Left colon (tissue), 2 donors: ENCODE measurements around the gene EGFL8. TPM values are rescaled to one million over a fixed set of nuclear protein-coding genes. Genes with fewer than 3 reads are reported as not detected.
"Not testable (repeated sequence)": the region's sequence is repeated elsewhere in the genome, so short reads cannot be mapped to it uniquely, and the experiment has no call there.

ENCODE experiments used
- ATAC-seq: fragments of 200-7000 bp; cut with Tn5 transposase; one replicate; pipeline ENCODE4 v1.9.1; 2020; ENCODE audit warnings: mild to moderate bottlenecking, moderate library complexity
- DNase-seq, 2 donors: peaks; one replicate each; pipeline ENCODE4 v3.0.0-alpha.2; 2020
- intact Hi-C, 2 donors: fragments of 100-400 bp; cut with DNase I in 1 of 2; cut with micrococcal nuclease in 1 of 2; formaldehyde crosslinking; loops; one replicate each; pipeline versions ENCODE4 v1.11.2 to v1.14.0; 2022; cut with DNase I, micrococcal nuclease
- total RNA-seq, 2 donors: library from RNA; stranded (reverse); fragmentation: NEBNext Ultra II Directional; extraction: Animal tissue kit (Norgen Biotek cat#: 25700); gene quantifications; one replicate each; pipeline ENCODE4 v1.2.1, GENCODE V29; 2021
- donor health status: DM: no; HTN: no; CAD: no.
- donor health status: DM: yes; HTN: yes; CAD: no.

Gene EGFL8
- total RNA-seq, 2 donors from 2014 or later = 13.7 to 19.9 TPM

DNA sequence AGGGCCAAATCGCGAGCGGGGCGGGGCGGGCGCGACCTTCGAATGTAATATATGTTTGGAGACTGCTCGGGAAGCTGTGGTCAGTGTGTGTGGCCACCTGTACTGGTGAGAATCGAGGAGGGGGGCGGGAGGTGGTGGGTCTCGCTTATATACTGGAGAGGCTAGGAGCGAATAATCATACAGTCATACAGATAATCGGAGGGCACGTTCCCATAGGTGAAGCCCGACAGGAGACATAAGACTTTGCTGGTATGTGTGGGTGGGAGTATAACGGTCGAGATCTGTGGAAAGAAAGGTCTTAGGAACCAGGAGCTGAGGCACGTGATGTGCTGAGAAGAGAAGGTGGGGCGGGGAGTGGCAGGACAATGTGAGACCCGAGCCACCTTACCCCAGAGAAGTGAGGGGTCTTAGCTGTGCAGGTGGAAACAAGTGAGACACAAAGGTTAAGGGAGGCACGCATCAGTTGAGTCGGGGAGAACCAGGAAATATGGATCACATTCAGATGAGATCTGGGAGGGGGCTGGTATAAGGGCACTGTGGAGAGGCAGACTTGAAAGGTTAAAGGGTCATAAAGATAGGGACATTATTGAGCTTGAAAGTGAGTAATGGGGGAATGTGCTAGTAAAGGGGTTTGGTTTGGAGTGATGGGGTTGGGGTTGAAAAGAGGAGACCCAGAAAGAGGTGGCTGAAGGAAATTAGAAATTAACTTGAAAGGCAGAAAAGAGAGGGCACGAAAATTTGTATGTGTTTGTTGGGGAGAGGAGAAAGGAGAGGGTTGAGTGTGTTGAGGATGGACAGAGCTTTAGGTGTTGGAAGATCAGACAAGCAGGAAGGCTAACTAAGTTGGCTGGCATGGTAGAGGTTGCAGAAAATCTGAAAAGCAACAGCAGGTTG lies 14.4 kb downstream of the EGFL8 start:
- ATAC-seq = no peak
- DNase-seq = no peak
- intact Hi-C loops = no loop called here

DNA sequence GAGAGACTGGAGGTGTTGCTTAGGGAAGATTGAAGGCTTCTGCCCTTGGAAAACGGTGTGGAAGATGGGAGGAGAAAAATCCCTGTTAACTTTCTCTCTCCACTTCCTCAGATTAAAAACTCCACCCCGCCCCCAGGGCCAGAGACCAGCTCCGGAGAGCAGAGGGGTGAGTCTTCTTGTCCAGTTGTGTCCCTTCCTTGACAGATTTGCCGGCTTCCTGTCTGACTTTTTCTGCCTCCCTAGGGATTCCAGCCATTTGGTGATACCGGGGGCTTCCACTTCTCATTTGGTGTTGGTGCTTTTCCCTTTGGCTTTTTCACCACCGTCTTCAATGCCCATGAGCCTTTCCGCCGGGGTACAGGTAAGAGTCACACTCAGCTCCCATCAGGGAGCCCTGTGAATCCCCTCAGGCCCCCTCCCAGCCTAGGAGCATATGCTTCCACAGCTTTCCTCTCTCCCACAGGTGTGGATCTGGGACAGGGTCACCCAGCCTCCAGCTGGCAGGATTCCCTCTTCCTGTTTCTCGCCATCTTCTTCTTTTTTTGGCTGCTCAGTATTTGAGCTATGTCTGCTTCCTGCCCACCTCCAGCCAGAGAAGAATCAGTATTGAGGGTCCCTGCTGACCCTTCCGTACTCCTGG lies 15.5 kb downstream of the EGFL8 start:
- DNase-seq (no peak), ATAC-seq (no peak)
- intact Hi-C loops = no loop called here

DNA sequence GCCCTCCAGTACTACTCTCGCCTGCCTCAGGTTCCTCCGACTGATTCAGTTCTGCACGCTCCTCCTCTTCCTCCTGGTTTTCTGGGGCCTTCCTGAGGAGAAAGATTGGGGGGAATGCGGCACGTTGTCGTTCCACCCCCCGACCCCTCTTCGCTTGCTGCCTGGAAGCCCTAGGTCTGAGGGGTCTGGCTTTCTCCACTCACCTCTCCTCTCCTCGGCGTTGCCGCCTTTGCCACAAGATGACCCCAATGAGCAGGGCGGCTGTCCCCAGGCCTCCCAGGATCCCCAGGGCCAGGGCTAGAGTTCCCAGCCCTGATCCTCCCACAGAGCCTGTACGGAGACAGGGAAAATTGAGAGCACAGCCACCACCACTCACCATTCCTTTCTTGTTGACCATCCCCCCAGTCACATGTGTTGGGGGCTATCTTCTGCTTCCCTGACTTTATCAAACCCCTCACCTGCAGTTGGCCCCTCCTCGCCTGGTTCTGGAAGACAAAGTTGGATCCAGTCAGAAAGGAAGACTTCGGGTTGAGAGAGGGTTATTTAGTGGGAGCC lies 16.8 kb downstream of the EGFL8 start:
- DNase-seq (no peak), ATAC-seq (no peak)
- intact Hi-C loops = no loop called here

DNA sequence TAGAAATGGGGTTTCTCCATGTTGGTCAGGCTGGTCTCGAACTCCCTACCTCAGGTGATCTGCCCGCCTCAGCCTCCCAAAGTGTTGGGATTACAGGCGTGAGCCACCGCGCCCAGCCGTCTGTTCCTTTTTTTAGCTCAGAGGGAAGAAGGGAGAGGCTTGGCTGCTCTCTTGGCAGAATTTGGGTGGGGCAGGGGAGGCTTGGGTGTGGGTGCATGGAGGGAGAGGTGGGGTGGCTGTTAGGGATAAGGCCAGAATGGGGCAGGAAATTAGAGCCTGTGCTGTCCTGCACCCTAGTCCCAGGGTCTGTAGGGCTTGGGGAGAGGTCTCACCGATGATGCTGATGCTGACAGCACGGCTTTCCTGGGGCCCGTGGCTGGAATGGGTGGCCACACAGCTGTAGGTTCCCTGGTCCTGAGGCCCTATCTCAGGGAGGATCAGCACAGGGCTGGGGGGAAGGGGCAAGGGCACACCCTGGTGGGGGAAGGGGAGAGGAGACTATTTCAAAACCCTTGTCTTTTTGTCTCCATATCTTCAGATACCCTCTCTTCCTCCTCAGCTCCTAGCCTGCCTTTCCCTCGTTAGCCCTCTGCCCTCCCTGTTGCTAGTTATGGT lies 17.6 kb downstream of the EGFL8 start:
- intact Hi-C loops = no loop called here
- DNase-seq (no peak), ATAC-seq (no peak)

DNA sequence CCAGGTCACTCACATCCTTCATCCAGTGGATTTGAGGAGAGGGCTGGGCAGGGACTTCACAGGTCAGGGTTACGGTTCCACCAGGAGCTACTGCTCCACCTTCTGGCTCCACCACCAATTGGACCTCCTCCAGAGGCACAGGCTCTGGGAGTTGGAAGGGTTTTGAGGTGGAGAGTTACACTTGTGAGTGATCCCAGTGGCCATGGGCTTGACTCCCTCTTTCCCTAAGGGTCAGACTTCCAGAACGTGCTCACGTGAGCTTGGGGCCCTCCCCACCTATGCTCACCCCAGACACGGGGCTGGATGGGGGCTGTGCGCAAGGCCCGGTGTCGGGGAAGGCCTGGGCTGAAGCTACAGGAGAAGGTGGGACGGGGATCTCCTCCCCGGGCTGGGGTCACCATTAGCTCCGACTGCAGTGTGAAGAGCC lies 18.2 kb downstream of the EGFL8 start:
- DNase-seq = no peak
- ATAC-seq = no peak
- intact Hi-C loops = no loop called here

DNA sequence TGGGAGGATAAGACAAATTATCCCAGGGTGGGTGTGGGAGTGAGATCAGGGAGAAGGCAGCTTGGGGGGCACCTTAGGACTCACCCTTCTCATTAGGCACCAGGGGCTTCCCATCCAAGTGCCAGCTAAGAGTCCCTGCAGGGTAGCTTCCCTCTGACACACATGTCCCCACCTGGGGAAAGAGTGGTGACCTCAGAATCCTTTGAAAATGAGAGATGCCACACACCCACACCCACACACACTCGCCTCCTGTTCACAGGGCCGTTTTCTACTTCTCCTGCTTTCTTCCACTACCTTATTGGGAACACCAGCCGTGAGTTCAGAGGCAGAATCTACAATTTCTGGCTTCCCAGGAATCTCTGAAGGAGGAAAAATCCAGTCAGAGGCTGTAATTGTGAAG lies 18.6 kb downstream of the EGFL8 start:
- ATAC-seq (no peak), DNase-seq (no peak)
- intact Hi-C loops = no loop called here

DNA sequence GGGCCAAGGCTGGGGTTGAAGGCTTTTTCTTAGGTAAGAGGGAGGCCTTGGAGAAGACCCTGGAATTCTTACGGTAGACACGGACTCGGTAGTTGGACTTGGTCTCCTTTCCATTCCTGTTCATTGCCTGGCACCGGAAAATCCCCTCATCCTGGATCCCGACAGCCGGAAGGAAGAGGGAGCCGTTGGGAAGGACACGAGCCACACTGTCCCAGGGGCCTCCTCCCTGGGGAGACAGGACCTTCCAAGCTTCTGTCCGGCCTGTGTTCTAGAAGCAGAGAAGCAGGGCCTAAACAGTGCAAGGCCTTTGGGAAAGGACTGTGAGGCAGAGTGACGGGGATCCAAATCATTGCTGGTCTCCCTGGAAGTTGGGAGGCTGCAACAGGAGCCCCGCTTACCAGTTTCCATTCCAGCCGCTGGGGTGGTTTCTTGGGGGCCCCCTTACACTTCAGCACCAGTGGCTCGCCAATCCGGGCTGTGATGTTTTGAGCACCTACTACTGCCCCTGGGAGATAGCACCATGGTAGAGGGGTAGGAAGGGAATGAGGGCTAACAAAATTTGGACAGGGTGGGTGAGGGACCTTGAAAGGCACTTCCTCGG lies 19.2 kb downstream of the EGFL8 start:
- ATAC-seq (no peak), DNase-seq (no peak)
- intact Hi-C loops = no loop called here

DNA sequence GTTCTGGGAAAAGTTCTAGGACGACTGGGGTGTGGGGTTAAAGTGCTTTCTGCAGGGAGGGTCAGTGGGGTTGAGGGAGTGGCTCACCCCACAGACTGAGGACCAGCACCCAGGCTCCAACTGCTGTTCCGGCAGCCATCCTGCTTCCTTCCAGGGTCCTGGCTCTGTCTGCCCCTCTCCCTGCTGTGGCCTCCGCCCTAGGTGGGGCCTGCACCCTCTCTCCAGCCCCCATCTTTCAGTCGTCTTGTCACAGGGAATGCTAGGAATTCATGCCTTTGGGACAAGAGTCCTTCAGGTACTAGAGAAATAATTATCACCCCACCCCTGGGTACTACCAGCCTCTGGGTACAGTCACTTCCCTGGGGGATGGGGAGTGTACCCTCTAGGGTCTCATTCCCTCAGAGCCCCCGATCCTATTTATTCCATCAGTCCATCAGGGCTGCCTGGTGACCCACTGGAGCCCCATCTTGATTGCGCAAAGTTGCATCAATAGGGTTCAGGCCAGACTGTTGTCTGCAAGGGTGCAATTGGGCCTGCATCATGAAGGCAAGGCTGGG lies 19.8 kb downstream of the EGFL8 start, which contains the start of gene AGER:
Gene AGER (minus strand): TSS at position 170 of the 557 bp plus-strand sequence. CDS start 31 bp downstream, at position 139.
- DNase-seq (no peak), ATAC-seq (no peak)
- intact Hi-C loops = no loop called here

DNA sequence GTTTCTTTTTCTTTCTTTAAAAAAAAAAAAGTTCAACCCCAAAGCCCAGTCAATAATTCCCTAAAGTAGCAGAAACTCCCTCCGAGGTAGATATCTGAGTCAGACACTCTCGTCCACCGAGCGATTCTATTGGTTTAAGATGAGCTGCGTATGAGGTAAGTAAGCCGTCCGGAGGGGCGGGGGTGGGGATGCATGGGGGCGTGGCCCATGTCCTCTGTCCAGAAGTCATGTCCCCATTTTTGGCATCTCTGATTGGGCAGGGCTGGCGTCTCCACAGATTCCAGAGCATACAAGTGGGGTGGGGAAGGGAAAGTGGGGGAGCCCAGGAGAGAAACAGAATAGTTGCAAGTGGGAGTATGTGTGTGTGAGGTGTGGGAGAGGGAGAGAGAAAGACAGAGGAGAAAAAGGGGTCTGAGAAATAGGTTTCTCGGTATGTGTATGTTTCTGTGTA lies 21.3 kb downstream of the EGFL8 start:
- intact Hi-C loops = not testable (repeated sequence)
- DNase-seq (peak; percentile 78 to 83), ATAC-seq (peak; percentile 32)

DNA sequence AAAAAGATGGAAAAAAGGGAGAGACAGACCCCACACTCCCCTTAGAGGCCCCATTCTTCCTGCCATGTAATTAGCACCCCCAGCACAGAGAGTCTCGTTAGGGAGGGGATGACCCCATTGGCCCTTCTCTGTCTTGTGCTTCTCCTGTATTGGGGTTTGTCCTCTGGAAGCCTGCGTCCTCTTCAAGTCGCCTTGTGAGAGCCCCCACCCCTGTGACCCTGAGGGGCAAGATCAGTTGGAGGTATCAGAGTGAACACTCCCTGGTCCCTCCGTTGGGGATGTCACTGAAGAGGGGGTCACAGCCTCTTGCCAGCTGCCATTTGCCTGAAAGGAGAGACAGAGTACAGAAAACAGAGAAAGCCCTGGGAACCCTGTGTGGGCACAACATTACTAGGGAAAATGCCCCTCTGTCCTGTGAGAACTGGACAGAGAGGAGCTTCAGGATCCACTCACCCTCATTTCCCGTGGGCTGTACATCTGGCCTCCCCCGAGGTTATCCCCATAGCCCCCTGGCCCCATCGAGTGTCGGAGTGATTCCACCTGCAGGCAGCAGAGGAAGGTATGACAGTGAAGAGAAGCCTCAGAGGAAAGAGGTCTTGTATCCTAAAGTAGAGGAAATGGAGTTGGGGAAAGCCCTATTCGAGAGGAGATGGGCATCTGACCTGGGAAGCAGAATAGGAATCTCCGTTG lies 21.9 kb downstream of the EGFL8 start:
- intact Hi-C loops, DNase-seq, ATAC-seq: not testable (repeated sequence)

DNA sequence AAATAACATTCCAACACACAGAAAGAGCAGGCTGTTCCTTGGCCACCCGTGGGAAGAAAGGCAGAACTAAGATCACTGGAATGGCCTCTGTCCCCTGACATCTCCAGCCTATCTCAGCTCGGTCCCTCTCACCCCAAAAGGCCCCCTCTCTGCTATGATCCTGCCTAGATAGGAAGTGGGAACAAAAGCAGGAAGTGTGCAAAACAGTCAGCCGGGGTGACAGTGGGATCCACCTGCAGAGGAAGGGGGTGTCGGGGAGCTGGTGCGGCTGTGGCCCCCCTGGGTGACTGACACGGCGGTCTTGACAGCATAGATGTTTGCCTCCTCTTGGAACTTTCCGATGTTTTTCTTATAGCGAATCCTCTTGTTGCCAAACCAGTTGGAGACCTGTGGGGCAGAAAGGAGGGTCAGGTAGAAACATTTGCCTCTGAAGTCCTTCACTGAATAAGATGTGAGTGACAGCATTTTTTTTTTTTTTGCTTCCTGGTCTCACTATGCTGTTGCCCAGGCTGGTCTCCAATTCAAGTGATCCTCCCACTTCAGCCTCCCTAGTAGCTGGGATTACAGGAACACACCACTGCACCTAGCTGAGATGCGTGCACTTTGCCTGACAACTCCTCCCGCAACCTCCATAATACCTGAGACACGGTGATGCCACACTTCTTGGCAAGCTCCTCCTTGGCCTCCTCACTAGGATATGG lies 22.8 kb downstream of the EGFL8 start:
- intact Hi-C loops = no loop called here
- ATAC-seq (no peak), DNase-seq (no peak)

DNA sequence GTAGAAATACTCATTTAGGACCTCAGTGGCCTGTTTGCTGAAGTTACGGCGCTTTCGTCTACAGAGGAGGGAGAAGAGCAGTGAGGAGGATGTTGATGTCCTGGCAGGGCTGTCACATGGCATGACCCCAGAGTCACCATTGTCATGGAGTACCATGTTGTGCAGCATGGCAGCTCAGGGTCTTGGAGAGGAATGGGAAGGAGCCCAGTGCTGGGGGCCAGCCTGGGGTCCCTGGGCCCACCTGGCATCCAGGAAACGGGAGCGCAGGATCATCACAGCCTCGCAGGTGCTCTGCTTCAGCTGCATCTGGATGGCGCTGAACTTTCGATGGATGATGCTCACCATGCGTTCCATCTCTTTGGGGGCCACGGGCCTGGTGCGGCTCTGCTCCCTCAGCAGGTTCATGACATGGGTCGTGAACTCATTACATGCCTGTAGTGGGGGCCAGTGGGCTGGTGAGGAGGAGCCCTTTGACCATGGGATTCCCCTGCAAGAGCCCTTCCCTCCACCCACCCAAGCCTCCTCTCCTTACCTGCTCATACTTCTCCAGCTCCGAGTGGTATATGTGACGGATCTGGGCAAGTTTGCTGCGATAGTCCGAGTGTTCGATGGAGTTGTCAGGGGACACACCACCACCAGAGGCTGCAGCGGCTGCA lies 23.5 kb downstream of the EGFL8 start:
- intact Hi-C loops, DNase-seq: not testable (repeated sequence)

DNA sequence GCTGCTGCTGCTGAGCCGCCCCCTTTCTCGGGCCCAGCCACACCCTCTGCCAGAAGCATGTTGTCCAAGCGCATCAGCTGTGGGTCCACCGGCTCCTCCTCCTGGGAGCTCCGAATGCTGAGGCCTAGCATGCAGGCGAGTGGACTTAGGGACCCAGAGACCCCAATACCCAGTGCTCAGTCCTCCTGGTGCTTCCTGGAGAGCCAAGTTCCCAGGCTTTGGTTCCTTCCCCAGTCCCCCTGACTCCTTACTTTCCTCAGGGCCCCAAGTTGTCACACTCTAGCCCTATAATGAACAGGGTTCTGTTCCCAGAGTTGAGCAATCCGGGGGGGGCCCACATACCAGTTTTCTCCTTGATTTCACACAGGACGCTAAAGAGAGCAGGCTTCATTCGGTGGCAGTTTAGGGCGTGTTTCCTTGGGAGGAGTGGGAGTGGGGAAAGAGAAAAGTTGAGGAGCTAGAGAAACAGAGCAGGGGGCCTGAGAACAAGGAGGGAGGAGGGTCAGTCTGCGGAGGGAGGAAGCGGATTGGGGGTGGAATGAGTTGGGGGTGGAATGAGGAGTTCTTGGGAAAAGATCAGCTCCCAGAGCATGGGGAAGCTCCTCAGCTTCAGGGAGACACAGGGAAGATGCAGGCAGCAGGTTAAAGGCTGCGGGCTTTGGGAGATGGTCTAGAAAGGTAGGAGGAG lies 24.1 kb downstream of the EGFL8 start:
- no peak for DNase-seq
- ATAC-seq = no peak
- intact Hi-C loops = no loop called here

More for the DNA sequence above, 23.5 kb downstream of the EGFL8 start:
- not testable (repeated sequence) for ATAC-seq

DNA sequence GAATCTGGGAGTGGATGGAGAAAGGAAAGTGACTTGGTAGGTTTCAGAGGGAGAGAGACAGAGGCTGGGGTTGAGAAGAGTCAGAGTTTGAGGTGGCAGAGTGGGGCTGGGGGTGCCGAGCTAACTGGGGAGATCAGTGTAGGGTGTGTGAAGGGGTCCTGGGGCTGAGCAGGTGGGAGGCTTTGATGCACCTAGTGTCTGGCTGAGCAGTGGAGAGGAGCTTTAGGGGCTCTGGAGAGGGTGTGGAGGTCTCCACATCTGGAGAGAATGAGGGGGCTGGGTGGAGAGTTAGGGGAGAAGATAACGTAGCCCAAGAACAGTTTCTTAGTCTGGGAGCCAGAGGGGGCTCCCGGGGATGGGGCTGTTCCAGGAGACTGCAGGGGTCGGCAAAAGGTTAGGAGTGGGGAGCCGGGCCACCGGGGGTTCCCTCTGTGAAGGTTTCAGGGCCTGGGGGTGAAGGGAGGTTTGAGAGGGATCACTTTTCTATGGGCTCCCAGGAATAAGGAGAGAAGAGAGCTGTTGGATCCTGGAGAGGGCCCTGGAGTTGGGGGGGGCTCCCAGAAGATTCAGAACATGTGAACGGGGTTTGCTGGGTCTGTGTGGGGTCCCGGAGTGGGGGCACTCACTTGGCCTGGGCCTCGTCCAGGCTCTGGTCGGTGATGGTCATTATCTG lies 24.8 kb downstream of the EGFL8 start:
- peak; percentile 1 for ATAC-seq
- DNase-seq = no peak
- intact Hi-C loops = no loop called here

DNA sequence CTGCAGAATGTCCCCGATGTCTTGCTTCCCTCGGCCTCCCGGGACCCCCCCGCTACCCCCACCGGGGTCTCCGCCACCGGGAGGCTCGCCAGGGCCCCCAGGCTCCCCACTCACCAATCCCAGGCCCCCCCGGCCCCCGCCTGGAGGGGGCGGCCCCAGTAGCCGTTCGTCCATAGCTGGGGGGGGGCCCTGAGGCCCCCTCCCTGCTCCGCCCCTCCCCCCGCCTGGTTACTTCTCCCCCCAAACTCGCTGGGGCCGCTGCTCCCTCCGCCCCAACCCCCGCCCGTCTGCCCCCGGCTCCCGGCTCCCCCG lies 25.3 kb downstream of the EGFL8 start:
- intact Hi-C loops = loop anchor here in 1 of 2 donors (10.0 kb wide), 1 partner anchor 75 kb away; no protein-coding TSS in a partner anchor
- peak; percentile 3 for ATAC-seq
- DNase-seq = peak in 1 of 2 donors; percentile 65
